ENCODE data around the gene CASP2. TPM values are rescaled to one million over a fixed set of nuclear protein-coding genes. Genes with fewer than 3 reads are reported as not detected.

Gene CASP2
- 8.4 TPM for total RNA-seq

DNA sequence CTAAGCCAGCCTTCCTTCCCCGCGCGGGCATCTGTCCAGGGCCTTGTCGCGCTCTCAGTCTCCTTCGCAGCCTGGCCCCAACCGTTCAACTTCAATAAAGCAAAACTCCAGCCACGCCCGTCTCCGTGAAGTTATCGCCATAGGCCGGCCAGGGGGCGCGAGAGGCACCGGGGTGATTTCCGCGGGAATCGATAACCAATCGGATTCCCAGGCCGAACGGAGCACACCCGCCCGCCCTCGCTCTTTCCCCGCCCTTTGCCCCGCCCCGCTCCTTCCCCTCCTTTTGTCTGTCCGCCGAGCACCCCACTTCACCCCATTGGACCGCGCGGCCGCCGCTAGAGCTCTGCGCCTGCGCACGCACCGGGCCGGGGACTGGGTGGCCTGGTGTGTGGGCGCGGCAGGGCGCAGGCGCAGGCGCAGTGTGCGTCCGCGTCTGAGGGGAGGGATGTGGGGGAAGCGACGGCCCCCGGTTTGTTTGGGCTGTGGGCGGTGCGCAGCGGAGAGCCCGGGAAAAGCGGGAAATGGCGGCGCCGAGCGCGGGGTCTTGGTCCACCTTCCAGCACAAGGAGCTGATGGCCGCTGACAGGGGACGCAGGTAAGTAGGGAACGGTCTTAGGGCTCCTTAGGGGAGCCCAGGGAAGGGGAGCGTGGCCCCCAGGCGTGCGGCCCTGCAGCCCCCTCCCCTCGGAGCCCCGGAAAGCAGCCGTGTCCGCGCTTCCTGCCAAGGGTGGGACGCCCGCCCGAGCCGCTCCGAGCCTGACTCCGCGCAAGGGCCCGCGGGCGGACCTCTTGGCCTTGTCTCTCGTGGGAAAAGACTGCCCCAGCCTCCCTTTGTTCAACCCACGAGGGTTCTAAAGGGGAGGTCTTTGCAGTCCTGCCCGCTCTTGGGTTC lies at the start of gene CASP2:
Gene CASP2, plus strand, starts transcription at position 417 of the 892 bp plus-strand sequence. Its CDS starts 105 bp downstream, at position 522.
- peak; percentile 83 for ATAC-seq
- peak; percentile 99 for DNase-seq (ENCODE audit: low spot score)

DNA sequence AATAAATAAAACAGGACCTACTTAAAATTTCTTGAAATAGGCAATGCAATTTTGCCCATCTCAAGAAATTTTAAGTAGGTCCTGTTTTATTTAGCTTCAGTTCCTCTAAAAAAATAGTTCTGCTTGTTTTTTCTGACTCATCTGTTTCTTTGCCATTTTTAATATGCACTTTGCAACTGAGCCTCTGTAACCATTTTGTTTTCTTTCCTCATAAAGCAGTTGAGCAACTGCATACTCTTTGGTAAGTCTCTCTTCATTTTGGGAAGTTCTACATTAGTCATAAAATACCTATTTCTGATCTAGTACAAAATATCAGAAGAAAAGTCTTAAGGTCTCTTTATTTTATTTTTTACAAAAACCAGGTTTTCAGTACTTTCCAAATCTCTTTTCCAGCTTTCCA lies 48.3 kb upstream of the CASP2 start:
- peak; percentile 15 for ATAC-seq
- no peak for DNase-seq (ENCODE audit: low spot score)

DNA sequence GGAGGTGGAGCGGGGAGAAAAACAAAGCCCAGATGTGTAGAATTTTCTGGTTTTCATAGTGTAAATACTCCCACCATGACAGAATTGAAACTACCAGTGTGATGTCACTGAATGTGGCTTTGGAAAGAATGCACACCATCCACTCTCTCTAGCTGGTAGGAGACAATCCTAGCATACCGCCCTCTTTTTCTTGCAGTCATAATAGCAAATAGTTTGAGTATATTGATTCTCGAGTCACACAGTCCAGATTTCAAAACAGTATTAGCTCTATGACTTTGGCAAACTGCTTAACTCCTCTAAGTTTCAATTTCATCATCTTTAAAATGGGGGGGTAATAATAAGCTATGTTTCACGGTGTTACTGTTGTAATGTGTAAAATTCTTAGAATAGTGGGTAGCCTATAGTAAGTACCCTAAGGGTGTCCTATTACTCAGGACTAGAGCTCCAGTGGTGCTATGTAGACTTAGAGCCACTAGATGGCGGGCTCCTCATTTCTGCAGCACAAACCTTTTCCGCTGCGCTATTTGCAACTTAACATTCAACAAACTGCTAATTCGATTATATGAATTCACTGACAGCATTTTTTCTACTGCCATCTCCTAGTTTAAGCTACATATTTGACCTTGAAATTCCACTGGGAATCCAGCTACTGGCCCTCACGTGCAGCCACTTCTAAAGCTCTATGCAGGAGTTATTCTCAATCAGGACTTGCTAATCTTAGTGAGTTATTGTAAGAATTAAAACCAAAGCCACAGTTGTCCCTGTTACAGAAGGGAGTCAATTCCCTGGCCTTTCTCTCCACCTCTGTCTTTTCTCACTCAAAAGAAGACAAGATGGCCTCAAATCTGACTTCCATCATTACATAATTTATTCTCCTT lies 47.6 kb upstream of the CASP2 start:
- DNase-seq (ENCODE audit: low spot score) (peak; percentile 76), ATAC-seq (peak; percentile 95)

DNA sequence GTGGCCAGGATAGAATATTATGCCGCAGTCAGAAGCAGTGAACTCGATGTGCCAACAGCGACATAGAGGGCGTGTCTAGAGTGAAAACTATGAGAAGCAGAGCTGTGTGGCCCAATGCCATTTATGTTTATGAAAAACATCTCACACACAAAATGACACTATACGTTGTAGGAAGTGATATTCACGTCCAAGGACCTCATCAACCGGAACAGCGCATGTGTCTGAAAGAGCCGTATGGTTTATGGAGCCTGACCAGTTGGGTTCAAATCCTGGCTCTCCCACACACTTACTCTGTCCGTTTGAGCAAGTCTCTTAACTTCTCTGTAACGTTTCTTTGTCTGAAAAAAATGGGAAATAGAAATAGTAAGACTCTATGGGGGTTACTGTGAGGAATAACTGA lies 45.8 kb upstream of the CASP2 start:
- DNase-seq (ENCODE audit: low spot score): no peak
- no peak for ATAC-seq

DNA sequence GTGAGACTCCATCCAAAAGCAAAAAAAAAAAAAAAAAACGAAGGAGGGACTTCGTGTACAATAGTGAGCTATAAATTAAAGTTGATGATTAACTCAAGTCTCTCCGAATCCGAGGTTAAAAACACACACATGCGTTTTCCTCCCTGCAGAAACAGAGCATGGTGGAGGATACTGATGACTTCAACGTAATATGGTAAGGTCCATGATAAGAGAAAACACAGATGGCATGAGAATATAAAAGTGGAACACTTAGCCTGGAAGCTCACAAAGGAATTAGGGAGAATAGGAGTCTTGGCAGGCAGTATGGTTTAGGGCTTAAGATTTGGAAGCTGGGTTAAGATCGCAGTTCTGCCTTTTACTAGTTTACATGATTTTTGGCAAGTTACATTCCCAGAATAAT lies 45.0 kb upstream of the CASP2 start:
- no peak for ATAC-seq
- DNase-seq (ENCODE audit: low spot score): no peak

DNA sequence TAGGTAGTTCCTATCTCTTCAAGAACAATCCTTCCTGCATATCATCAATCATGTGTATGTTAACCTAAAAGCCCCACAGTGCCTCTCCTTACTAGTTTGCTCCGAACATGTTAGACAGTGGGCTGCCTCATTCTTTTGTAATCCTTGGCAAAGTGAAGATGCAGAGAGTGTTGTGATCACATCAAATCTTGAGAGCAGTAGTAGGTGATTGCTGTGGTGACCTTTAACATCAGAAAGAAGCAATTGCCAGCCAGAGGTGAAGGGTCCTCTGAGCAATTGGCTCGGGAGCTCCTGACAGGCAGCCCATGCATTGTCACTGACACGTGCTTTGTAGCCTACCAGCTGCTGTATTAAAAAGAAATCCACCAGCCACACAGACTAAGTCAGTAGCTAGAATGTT lies 44.5 kb upstream of the CASP2 start:
- no peak for DNase-seq (ENCODE audit: low spot score)
- peak; percentile 26 for ATAC-seq

DNA sequence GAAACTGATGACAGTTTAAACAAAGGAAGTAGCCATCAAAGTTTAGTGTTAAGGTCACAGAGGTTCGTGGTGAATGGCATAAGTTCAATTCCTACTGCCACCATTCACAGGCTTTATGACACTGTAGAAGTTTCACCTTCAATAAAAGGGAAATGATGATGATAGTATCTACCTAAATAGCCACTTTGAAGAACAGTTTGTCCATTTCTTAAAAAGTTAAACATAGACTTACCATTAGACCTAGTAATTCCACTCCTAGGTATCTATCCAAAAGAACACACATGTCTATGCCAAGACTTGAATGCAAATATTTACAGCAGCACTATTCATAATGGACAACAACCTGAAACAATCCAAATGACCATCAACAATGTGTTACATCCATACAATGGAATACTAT lies 43.8 kb upstream of the CASP2 start:
- DNase-seq (ENCODE audit: low spot score) (no peak), ATAC-seq (no peak)

DNA sequence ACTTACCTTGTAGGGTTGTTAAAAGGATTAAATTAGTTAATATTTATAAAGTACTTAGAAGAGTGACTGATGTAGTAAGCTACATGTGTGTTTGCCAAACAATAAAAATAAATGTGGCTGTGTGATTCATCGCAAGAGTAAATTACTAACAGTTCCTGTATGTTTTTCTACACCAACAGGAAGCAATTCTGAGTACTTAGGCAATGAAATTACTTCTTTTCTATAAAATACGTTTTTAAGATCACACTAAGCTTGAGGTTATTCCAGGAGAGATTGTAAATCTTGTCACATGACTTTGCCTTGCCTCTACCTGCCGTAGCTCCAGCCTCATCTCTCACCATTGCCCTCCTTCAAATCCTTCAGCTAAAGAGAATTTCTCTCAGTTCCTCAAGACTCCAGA lies 43.0 kb upstream of the CASP2 start:
- ATAC-seq: no peak
- DNase-seq (ENCODE audit: low spot score): no peak

DNA sequence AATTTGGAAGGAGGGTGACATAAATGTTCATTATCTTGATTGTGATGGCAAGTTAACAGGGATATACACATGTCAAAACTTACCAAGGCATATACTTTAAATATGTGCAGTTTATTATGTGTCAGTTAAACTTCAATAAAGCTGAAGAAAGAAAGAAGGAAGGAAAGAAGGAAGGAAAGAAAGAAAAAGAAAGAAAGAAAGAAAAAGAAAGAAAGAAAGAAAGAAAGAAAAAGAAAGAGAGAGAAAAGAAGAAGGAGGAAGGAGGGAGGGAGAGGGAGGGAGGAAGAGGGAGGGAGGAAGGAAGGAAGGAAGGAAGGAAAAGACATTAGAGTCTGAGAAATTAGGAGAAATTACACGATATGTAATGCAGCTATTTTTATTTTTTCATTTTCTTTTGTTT lies 40.8 kb upstream of the CASP2 start:
- ATAC-seq: no peak
- DNase-seq (ENCODE audit: low spot score): no peak

DNA sequence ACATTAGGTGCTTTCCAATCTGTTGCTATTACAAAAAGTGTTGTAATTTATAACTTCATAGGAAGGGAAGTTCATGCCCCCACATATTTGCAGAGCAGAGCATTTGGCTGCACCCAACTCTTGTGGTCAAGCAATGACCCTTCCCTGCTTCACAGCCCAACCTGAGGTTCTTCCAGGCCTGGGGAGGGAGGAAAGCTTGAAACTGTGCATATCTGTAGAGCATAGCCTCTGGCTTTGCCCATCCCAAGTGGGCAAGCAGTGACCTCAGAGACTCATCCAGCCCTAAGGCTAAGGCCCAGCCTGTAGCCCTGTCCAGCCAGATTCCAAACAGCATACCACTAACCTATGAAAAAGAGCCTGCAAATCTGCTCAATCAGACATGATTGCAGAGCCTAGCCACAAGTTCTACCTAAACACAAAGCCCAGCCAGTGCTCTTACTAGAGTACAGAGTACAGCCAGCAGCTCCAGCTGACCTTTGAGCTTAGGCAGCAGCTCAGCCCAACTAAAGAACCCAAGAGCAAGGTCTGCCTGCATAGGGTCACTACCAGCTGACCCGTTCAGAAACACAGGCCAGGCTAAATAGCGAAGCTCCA lies 39.3 kb upstream of the CASP2 start:
- DNase-seq (ENCODE audit: low spot score) (peak; percentile 91), ATAC-seq (peak; percentile 98)

DNA sequence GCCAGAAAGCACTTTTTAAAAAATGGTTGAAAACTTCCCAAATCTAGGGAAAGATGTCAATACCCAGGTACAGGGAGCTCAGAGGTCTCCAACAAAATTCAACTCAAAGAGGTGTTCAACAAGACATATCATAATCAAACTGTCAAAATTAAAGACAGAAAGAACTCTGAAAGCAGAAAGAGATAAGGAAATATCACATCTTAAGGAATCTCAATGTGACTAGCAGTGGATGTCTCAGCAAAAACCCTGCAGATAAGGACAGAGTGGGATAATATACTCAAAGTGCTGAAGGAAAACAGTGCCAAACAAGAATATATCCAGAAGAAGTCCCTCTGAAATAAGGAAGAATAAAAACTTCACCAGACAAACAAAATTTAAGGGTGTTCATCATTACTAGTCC lies 38.0 kb upstream of the CASP2 start:
- DNase-seq (ENCODE audit: low spot score) (no peak), ATAC-seq (no peak)

DNA sequence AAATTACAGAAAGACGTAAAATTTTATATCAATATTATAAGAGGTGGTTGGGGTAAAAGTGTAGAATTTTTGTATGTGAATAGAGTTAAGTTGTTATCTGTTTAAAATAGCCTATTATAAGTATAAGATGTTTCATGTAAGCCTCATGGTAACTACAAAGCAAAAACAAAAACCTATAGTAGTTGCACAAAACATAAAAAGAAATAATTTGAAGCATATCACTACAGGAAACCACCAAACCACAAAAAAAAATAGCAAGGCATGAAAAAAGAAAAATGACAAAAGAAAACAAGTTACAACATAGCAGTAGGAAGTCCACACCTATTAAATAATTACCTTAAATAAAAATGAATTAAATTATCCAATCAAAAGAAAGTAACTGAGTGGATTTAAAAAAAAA lies 37.3 kb upstream of the CASP2 start:
- DNase-seq (ENCODE audit: low spot score) (no peak), ATAC-seq (no peak)

DNA sequence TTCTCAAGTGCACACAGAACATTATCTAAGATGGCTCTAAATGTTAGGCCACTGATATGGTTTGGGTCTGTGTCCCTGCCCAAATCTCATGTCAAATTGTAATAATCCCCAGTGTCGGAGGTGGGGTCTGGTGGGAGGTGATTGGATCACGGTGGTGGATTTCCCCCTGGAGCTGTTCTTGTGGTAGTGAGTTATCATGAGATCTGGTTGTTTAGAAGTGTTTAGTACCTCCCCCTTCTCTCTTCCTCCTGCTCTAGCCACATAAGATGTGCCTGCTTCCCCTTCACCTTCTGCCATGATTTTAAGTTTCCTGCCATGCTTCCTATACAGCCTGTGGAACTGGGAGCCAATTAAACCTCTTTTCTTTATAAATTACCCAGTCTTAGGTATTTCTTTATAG lies 36.1 kb upstream of the CASP2 start:
- no peak for ATAC-seq
- DNase-seq (ENCODE audit: low spot score): no peak

DNA sequence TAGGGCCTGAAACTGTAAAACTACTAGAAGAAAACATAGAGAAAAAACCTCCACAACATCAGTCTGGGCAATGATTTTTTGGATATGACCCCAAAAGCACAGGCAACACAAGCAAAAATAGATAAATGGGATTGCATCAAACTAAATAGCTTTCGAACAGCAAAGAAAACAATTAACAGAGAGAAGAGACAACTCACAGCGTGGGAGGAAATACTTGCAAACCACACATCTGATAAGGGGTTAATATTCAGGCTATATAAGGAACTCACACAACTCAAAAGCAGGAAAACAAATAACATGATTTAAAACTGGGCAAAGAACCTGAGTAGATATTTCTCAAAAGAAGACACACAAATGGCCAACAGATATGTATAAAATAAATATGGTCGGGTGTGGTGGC lies 32.6 kb upstream of the CASP2 start:
- no peak for DNase-seq (ENCODE audit: low spot score)
- no peak for ATAC-seq

DNA sequence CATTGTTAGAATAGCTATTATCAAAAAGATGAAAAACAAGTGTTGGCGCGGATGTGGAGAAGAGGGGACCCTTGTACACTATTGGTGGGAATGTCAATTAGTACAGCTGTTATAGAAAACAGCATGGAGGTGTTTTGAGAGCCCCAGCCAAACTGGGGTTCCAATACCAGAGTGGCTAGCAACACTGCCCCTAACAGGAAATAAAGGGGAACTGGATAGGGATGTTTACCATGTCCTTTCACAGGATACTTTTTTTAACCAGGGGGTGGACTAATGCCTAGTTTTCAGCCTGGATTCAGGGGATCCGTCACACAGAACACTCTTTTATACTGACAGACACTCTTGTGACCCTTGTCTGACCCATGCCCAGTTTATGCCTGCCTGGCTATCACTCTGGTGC lies 31.8 kb upstream of the CASP2 start:
- ATAC-seq: no peak
- no peak for DNase-seq (ENCODE audit: low spot score)

DNA sequence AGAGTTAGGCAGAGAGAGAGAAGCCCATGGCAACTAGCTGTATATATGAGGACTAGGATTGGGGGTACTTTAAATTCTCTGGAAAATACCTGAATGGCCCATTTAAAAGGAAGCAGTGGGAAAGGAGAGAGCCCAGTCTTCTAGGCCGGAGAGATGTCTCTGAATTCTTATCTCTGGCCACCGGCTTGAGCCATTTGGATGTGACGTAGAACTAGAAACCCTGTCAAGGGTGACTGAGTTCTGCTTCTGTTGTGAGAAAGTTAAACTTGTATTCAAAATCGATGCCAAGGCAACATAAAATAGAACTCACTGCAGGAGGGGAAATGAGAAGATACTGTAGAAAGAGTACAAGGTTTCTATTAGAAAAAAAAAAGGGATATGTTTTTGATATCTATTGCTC lies 31.2 kb upstream of the CASP2 start:
- DNase-seq (ENCODE audit: low spot score): no peak
- ATAC-seq: no peak

DNA sequence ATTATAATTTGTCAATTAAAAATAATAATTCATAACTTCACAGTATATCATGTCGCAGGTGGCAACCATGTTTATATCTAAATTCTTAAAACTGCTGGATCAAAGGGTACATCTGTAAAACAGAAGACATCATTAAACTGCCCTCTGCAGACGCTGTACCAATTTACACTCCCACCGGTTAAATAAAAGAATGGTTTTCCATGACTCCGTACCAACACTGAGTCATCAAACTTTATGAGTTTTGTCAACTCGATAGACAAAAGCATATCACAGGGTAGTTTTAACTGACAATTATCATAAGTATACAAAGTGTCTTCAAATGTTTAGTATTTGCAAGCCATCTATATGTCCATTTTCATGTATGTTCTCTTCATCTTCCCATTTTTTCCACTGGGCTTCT lies 30.6 kb upstream of the CASP2 start:
- DNase-seq (ENCODE audit: low spot score) (no peak), ATAC-seq (no peak)

DNA sequence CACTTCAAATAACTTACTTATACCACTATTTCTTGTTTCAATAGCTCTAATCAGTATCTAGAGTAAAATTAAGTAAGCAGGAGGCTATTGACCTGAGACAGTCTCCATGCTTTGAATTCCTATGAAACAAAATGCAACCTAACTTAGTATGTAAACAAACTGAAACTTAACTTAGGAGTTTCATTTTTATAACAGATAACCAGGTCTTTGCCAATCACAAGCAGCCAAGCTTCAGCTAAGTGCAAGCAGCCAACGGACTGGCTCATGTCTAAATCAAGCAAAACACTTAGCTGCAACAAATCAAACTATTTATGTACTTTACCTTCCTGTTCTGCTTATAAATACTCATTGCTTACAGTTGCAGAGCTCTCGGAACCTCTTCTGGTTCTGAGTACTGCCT lies 29.3 kb upstream of the CASP2 start:
- peak; percentile 47 for ATAC-seq

DNA sequence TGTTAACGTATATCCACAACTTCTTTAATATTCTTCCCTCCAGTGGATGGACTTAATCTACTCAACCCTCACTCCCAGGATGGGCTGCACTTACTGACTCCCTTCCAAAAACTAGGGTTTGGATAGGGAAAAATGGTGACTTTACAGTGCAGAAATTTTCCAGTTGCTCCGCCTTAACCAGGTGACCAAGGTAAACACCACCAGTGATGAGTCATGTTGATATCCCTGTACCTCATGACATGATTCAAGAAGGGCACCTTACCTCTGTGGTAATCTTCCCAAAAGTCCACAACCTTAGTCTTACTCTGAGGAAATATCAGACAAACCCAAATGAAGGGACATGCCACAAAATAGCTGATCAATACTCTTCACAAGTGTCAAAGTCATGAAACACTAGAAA lies 28.4 kb upstream of the CASP2 start:
- DNase-seq (ENCODE audit: low spot score) (no peak), ATAC-seq (no peak)

More for the DNA sequence above, 29.3 kb upstream of the CASP2 start:
- no peak for DNase-seq (ENCODE audit: low spot score)

DNA sequence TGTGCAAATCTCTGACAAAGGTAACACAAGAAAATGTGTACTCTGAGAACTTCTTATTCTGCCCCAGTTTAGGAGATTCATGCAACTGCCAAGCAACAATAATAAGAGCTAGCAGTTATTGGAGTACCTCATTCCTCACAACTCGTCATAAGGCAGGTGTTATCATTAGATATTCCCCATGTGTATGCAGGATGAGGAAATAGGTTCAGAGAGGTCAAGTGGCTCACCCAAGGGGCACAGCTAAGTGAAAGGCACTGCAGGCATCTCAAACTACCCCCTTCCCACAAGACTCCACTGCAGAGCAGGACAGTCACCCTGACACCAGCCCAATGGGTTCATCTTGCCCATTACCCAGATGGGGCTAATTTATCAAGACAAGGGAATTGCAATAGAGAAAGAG lies 26.2 kb upstream of the CASP2 start:
- no peak for DNase-seq (ENCODE audit: low spot score)
- ATAC-seq: no peak
